PC-9 (cell line): ENCODE results near the gene SMG6. TPM values are rescaled to one million over a fixed set of nuclear protein-coding genes. Genes with fewer than 3 reads are reported as not detected.

Experiments
- BruUV-seq: library from RNA; stranded (reverse); fragments of 400-500 nt; replicated peaks from 2 replicates; lab custom pipeline; 2021; lab: Mats Ljungman, UMichigan
- CTCF ChIA-PET: fragments of 300-600 bp; sonication (Branson Sonifier 250); formaldehyde crosslinking; loops from one replicate; lab custom pipeline; 2022; ENCODE audit warnings: antibody characterized with exemption; lab: Charles Lee
- POLR2A ChIA-PET: fragments of 300-600 bp; sonication (Branson Sonifier 250); formaldehyde crosslinking; loops from one replicate; lab custom pipeline; 2022; ENCODE audit warnings: antibody characterized with exemption; ENCODE audit not compliant: unreplicated experiment; lab: Charles Lee
- DNase-seq, 2 experiments: peaks; one replicate each; pipeline versions ENCODE4 v3.0.0 to v3.0.0-alpha.2; 2015 to 2022; ENCODE audit warnings: mixed read lengths in 1 of 2
- H2AFZ ChIP-seq: fragments of 200-600 bp; sonication (generic); 2 replicates; pipeline ENCODE4 v1.8.1; 2017; ENCODE audit warnings: antibody characterized with exemption
- H3F3A ChIP-seq: fragments of 200-600 bp; sonication (generic); 2 replicates; pipeline ENCODE4 v1.8.1; 2017; ENCODE audit warnings: antibody characterized with exemption, mild to moderate bottlenecking, low read depth; ENCODE audit not compliant: insufficient read depth
- H3K27ac ChIP-seq: fragments of 200-600 bp; sonication (generic); 2 replicates; pipeline ENCODE4 v1.6.1; 2016; ENCODE audit warnings: mixed run types
- H3K27me3 ChIP-seq: fragments of 200-600 bp; sonication (generic); 2 replicates; pipeline ENCODE4 v1.6.1; 2016; ENCODE audit warnings: low read depth, mixed run types; ENCODE audit not compliant: insufficient read depth
- H3K36me3 ChIP-seq: fragments of 200-600 bp; sonication (generic); 2 replicates; pipeline ENCODE4 v1.6.1; 2016; ENCODE audit warnings: low read depth, mixed run types
- H3K4me1 ChIP-seq: fragments of 200-600 bp; sonication (generic); replicated peaks from 2 replicates; pipeline ENCODE4 v1.6.1; 2016; ENCODE audit warnings: mixed run types; ENCODE audit not compliant: insufficient read depth
- H3K4me2 ChIP-seq: fragments of 200-600 bp; sonication (generic); 2 replicates; pipeline ENCODE4 v1.6.1; 2017; ENCODE audit warnings: mixed run types
- H3K4me3 ChIP-seq: fragments of 200-600 bp; sonication (generic); 2 replicates; pipeline ENCODE4 v1.6.1; 2016; ENCODE audit warnings: mixed run types
- H3K79me2 ChIP-seq: fragments of 200-600 bp; sonication (generic); 2 replicates; pipeline ENCODE4 v1.6.1; 2017; ENCODE audit warnings: low read depth, mixed run types
- H3K9me2 ChIP-seq: fragments of 200-600 bp; sonication (generic); 2 replicates; pipeline ENCODE4 v1.8.1; 2017; ENCODE audit warnings: mild to moderate bottlenecking; ENCODE audit not compliant: insufficient read depth
- H3K9me3 ChIP-seq: fragments of 200-600 bp; sonication (generic); 2 replicates; pipeline ENCODE4 v1.8.1; 2016; ENCODE audit warnings: low read depth; ENCODE audit not compliant: insufficient read depth
- H4K20me1 ChIP-seq: fragments of 200-600 bp; sonication (generic); 2 replicates; pipeline ENCODE4 v1.8.1; 2017; ENCODE audit not compliant: insufficient read depth
- EZH2 ChIP-seq: fragments of 200-600 bp; sonication (generic); IDR thresholded peaks from 2 replicates; pipeline ENCODE4 v1.8.0; 2017; ENCODE audit warnings: antibody characterized with exemption, low read depth
- intact Hi-C: fragments of 100-400 bp; cut with micrococcal nuclease; formaldehyde crosslinking; loops from one replicate; pipeline ENCODE4 v1.10.0; 2022; ENCODE audit not compliant: unreplicated experiment
- total RNA-seq: library from RNA; stranded (reverse); gene quantifications from 2 replicates; pipeline ENCODE4 v1.2.3, GENCODE V29; 2021
- TF ChIP-seq, protein P1 (sequence below): fragments of 200-600 bp; sonication (generic); conservative IDR thresholded peaks from 2 replicates; pipeline ENCODE4 v1.6.1; 2017; ENCODE audit warnings: mixed run types, antibody characterized with exemption, mild to moderate bottlenecking, moderate library complexity

SMG6 gene
- total RNA-seq, 1 experiment from 2014 or later: 43.1 TPM

DNA sequence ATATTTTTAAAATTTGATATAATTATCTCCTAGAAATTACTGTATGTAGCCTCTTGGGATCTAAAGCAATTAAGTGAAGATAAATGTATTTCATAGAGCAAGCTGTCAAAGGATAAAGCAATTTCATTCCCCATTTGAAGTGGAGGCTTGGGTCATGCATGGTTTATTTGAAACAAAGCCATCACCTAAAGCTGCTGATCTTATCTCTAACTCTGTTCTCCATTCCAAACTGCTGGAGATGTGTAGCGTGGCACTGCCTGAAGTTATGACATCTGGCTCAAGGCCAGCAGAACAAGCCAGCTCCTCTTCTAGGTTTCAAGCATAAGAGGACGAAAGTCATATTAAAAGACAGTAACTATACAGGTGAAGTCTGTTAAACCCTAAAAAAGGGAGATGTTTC, 164.8 kb downstream of the SMG6 start:
- no peaks in the 10 kb centered on the region for H3K9me2 ChIP-seq
- TF ChIP-seq, protein P1, sequence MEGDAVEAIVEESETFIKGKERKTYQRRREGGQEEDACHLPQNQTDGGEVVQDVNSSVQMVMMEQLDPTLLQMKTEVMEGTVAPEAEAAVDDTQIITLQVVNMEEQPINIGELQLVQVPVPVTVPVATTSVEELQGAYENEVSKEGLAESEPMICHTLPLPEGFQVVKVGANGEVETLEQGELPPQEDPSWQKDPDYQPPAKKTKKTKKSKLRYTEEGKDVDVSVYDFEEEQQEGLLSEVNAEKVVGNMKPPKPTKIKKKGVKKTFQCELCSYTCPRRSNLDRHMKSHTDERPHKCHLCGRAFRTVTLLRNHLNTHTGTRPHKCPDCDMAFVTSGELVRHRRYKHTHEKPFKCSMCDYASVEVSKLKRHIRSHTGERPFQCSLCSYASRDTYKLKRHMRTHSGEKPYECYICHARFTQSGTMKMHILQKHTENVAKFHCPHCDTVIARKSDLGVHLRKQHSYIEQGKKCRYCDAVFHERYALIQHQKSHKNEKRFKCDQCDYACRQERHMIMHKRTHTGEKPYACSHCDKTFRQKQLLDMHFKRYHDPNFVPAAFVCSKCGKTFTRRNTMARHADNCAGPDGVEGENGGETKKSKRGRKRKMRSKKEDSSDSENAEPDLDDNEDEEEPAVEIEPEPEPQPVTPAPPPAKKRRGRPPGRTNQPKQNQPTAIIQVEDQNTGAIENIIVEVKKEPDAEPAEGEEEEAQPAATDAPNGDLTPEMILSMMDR: no peak
- no peak for TF ChIP-seq EZH2
- BruUV-seq: no TSS peak
- H3K27ac ChIP-seq: no peak overlapping the region
- H3K79me2 ChIP-seq: no peaks in the 10 kb centered on the region
- H2AFZ ChIP-seq: no peak overlapping the region
- H3K4me1 ChIP-seq: peaks cover 16% of the 10 kb centered on the region
- POLR2A ChIA-PET: interaction anchor here (0.7 kb wide), 2 partner anchors 12 to 45 kb away, joined by 3 to 7 read pairs; no protein-coding TSS in a partner anchor
- H3K4me3 ChIP-seq: no peak overlapping the region
- no peaks in the 10 kb centered on the region for H4K20me1 ChIP-seq
- intact Hi-C loops: loop anchor here (5.0 kb wide), 2 partner anchors 36 to 56 kb away; no protein-coding TSS in a partner anchor
- peaks cover 10% of the 10 kb centered on the region for H3F3A ChIP-seq
- no peak overlapping the region for H3K4me2 ChIP-seq
- no peaks in the 10 kb centered on the region for H3K27me3 ChIP-seq
- CTCF ChIA-PET: interaction anchor here (0.6 kb wide), 1 partner anchor 12 kb away, joined by 5 read pairs; no protein-coding TSS in a partner anchor
- DNase-seq: peak; percentile 64 to 80
- H3K9me3 ChIP-seq: no peaks in the 10 kb centered on the region
- no peaks in the 10 kb centered on the region for H3K36me3 ChIP-seq

DNA sequence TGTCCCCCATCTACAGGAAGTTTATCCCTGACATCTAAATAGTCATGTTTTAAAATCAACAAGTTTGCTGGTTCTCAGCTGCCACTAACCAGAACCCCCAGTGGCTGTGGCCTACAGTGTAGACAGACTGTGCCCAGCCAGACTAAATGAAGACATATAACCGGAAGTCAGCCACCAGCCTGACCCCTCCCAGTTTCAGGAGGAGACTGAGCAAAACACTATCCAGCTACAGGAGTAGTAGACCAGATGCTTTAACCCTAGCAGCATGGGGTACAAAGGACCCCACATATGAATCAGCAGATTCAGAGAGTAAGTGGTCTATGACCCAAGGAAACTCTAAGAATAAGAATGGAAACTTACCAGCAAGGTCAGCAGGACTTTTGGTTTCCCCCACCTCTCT, 165.3 kb downstream of the SMG6 start:
- H2AFZ ChIP-seq: no peak overlapping the region
- no peaks in the 10 kb centered on the region for H3K27me3 ChIP-seq
- no peaks in the 10 kb centered on the region for H3K9me2 ChIP-seq
- no peaks in the 10 kb centered on the region for H3K79me2 ChIP-seq
- H3F3A ChIP-seq: peaks cover 10% of the 10 kb centered on the region
- peaks cover 16% of the 10 kb centered on the region for H3K4me1 ChIP-seq
- no peak overlapping the region for H3K27ac ChIP-seq
- no peaks in the 10 kb centered on the region for H3K36me3 ChIP-seq
- no peaks in the 10 kb centered on the region for H3K9me3 ChIP-seq
- intact Hi-C loops: loop anchor here (5.0 kb wide), 2 partner anchors 36 to 56 kb away; no protein-coding TSS in a partner anchor
- POLR2A ChIA-PET: interaction anchor here (0.7 kb wide), 2 partner anchors 12 to 37 kb away, joined by 3 to 7 read pairs; no protein-coding TSS in a partner anchor
- CTCF ChIA-PET: interaction anchor here (0.8 kb wide), 1 partner anchor 84 kb away, joined by 3 read pairs; the partner anchor contains the start of gene HIC1
- no TSS peak for BruUV-seq
- no peak for DNase-seq
- no peaks in the 10 kb centered on the region for H4K20me1 ChIP-seq
- TF ChIP-seq, protein P1: no peak
- no peak for TF ChIP-seq EZH2
- no peak overlapping the region for H3K4me2 ChIP-seq
- no peak overlapping the region for H3K4me3 ChIP-seq

DNA sequence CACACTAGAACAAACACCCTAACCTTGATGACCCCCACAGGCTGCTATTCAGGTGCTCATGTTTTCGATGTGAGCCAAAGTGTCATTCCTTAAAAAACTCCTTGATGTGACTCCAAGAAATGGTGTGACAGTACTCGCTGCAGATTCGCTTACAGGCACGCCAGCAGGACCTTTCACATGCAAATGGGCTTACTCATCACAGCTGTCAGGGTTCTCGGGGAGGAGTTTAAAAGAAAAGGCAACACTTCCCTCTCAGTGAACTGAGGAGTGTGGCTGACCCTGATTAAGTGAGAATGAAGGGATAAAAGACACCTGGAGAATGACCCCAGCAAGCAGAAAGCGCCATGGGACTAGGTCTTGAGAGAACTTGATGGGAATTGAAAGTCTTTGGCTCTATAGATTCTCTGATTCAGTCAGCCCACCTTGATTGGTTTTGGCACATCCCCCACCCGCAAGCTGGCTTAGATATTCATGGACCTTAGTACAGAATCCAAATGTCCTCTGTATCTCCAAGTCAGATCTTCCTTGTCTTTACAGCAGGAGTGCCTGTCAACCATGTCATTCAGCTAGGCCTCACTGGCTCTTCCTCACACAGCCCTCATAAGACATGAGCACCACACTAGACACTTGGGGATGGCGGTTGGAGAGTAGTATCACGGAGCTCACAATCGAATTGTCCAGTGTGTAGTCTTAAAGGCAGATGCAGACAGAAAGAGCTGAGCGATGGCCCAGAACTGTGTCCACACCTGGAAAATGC, 166.1 kb downstream of the SMG6 start:
- Histone ChIP-seq H3K79me2 (no peaks in the 10 kb centered on the region), H3K9me3 (no peaks in the 10 kb centered on the region), H2AFZ (no peak overlapping the region), H3K4me1 (peaks cover 16% of the 10 kb centered on the region), H3F3A (peaks cover 10% of the 10 kb centered on the region), H3K36me3 (no peaks in the 10 kb centered on the region), H3K4me3 (no peak overlapping the region), H3K27ac (no peak overlapping the region), H3K4me2 (no peak overlapping the region), H4K20me1 (no peaks in the 10 kb centered on the region), H3K27me3 (no peaks in the 10 kb centered on the region), H3K9me2 (no peaks in the 10 kb centered on the region)
- intact Hi-C loops: loop anchor here (5.0 kb wide), 2 partner anchors 35 to 55 kb away; no protein-coding TSS in a partner anchor
- no peak for TF ChIP-seq EZH2
- TF ChIP-seq, protein P1: no peak
- CTCF ChIA-PET: interaction anchor here (0.8 kb wide), 1 partner anchor 83 kb away, joined by 3 read pairs; the partner anchor contains the start of gene HIC1
- POLR2A ChIA-PET: interaction anchor here (0.7 kb wide), 1 partner anchor 36 kb away, joined by 3 read pairs; no protein-coding TSS in a partner anchor
- peak in 1 of 2 experiments; percentile 43 for DNase-seq
- no TSS peak for BruUV-seq
